ENCODE measurements around the gene CA11.
"Not testable (repeated sequence)": the region's sequence is repeated elsewhere in the genome, so short reads cannot be mapped to it uniquely, and the experiment has no call there.

Gene CA11

DNA sequence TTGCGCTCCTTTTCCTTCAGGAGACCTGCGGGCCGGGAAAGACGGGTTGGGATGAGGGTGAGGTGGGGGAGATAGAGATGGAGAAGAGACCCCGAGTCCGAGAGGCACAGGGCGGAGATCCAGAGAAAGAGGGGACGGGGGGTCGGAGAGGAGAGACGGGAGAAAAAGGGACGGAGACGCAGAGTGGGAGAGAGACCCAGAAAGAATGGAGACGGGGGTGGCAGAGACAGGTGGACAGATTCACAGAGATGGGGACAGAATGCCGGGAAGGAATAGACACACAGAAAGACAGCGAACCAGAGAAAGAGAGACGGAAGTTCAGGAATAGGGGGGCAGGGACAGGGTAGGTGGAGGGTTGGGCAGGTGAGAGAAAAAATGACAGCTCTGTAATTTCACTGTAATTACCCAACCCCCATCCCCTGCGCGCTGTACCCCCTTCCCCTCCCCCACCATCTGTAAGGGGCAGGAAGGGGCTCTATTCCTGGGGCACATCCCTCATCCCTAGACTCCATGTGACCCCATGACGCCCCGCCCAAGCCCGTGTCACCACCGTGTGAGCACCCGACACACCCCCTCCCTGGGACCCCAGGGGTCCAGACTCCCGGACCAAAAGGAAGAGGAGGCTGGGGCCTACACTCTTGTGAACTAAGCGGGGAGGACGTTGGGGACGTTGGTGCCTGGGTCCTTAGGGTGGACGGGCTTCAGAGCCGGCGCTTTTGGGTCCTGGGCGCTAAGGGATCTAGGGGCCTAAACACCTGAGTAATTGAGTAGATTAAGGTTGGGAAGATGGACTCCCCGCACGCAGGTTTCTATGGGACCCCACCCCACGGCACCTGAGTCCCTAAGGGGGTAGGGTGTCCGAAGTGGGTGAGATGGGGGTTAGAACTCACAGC, 9.8 kb downstream of the CA11 start:
- peak overlapping the region; percentile 62 for H3K4me3 ChIP-seq (ENCODE audit: low read depth, low read length)
- TF ChIP-seq, protein P1, sequence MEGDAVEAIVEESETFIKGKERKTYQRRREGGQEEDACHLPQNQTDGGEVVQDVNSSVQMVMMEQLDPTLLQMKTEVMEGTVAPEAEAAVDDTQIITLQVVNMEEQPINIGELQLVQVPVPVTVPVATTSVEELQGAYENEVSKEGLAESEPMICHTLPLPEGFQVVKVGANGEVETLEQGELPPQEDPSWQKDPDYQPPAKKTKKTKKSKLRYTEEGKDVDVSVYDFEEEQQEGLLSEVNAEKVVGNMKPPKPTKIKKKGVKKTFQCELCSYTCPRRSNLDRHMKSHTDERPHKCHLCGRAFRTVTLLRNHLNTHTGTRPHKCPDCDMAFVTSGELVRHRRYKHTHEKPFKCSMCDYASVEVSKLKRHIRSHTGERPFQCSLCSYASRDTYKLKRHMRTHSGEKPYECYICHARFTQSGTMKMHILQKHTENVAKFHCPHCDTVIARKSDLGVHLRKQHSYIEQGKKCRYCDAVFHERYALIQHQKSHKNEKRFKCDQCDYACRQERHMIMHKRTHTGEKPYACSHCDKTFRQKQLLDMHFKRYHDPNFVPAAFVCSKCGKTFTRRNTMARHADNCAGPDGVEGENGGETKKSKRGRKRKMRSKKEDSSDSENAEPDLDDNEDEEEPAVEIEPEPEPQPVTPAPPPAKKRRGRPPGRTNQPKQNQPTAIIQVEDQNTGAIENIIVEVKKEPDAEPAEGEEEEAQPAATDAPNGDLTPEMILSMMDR (IDR thresholded peaks at IDR 0.05; ENCODE audit: borderline replicate concordance, insufficient read depth, low read depth, low read length): no peak

DNA sequence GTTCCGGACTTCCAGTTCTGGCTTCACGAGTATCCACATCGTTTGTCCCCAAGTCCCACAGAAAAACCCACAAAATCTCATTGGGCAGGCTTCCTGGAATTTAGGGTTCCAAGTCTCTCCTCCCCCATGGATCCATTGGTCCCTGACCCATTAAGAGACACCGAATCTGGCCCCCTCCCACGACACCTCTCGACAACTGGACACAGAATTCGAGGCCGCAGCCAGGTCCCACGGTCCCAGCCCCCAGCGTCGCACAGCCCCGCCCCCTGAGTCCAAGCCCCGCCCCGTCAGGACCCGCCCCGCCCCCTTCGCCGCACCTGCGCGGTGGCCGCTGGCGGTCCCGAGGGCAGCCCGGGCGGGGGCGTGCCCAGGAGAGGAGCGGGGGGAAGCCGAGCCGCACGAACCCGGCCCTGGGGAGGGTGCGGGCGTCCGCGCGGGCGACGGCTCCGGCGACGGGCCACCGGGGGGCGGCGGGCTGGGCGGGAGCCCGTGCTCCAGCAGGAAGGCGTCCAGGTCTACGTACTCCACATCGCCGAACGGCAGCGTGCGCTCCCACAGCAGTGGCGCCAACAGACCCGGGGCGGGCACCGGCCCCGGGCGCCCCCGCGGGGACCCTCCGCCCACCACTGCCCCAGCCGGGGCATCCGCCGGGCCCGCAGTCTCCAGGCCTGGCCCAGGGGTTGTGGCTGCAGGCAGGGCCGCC, 10.6 kb downstream of the CA11 start:
- TF ChIP-seq, protein P1 (IDR thresholded peaks at IDR 0.05; ENCODE audit: borderline replicate concordance, insufficient read depth, low read depth, low read length): no peak
- peak overlapping the region; percentile 62 for H3K4me3 ChIP-seq (ENCODE audit: low read depth, low read length)

DNA sequence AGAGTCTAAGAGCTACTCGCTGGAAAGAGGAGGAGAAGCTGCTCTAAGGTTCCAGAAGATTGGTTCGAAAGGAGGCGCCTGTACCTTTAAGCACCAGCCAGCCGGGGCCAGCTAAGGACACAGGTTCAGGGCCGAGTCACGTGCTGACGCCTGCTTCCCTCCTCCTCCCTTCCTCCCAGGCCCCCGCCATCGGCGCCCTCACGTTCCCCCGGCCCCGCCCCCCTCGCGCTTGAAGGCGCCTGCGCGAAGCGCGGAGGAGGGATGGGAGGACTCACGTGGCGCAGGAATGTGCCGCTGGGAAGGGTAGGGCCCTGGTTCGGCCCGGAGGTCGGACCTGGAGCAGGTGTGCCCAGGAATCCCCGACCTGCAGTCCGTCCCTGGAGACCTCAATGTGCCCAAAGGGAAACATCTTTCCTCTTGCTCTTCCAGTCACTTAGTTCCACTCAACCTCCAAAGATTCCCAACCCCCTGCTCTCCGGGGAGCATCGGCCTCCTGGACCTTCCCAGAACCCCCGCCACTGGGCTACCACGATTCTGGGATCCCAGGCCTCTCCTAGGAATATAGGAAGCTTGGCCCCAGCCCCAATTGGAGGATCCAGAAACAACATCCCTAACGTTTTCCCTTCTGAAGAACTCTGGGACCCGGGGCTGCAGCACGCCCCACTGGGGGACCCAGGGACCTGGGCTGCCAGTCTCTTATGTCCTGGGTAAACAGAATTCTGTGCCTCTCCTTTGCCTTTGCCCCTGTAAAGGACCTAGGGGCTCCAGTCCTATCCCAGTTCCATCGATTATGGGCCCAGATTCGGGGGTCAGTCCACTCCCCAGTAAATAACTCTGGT, 11.3 kb downstream of the CA11 start:
- H3K4me3 ChIP-seq (ENCODE audit: low read depth, low read length): peak overlapping the region; percentile 47
- TF ChIP-seq, protein P1 (IDR thresholded peaks at IDR 0.05; ENCODE audit: borderline replicate concordance, insufficient read depth, low read depth, low read length): no peak

DNA sequence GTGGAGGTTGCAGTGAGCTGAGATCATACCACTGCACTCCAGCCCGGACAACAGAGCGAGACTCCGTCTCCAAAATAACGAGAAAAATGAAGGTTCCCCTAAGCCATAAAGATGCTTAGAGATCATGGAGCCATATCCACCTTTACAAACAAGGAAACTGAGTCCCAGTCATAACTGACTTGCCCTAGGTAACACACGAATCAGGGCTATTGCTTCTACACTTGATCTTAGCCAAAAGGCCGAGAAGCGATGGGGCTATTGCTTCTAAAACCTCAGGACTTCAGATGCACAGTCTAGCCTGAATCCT, 12.0 kb downstream of the CA11 start:
- TF ChIP-seq, protein P1 (IDR thresholded peaks at IDR 0.05; ENCODE audit: borderline replicate concordance, insufficient read depth, low read depth, low read length): no peak
- peak overlapping the region; percentile 47 for H3K4me3 ChIP-seq (ENCODE audit: low read depth, low read length)

DNA sequence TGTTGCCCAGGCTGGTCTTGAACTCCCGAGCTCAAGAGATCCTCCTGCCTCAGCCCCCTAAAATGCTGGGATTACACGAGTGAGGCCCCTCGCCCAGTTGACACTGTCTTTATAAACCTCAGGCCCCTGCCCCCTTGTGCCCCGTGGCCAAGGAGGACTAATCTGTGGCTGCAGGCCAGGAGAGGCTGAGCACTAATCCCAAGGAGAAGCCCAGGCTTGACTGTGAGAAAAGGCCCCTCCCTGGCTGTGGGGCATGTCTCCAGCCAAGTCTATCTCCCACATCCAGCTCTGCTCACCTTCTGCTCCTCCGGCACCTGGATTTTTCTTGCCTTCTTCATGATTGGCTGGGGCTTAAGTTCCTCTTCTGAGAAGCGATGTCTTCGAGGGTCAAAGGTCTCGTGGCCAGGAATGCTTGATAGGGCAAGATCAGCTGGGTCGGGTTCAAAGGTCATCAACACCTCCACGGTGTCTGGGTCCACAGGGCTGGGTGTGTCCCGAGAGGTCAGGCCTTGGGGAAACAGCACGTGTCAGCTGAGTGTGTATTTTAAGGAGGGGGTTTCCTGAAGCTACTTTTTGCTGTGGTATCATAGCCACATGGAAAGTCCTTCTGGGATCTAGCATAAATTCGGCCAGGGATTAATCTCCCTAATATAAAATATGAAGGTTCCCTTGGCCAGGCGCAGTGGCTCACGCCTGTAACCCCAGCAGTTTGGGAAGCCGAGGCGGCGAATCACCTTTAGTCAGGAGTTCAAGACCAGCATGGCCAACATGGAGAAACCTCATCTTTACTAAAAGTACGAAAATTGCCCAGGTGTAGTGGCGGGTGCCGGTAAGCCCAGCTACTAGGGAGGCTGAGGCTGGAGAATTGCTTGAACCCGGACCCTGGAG, 12.6 kb downstream of the CA11 start:
- no peak overlapping the region for H3K4me3 ChIP-seq (ENCODE audit: low read depth, low read length)
- TF ChIP-seq, protein P1 (IDR thresholded peaks at IDR 0.05; ENCODE audit: borderline replicate concordance, insufficient read depth, low read depth, low read length): no peak

DNA sequence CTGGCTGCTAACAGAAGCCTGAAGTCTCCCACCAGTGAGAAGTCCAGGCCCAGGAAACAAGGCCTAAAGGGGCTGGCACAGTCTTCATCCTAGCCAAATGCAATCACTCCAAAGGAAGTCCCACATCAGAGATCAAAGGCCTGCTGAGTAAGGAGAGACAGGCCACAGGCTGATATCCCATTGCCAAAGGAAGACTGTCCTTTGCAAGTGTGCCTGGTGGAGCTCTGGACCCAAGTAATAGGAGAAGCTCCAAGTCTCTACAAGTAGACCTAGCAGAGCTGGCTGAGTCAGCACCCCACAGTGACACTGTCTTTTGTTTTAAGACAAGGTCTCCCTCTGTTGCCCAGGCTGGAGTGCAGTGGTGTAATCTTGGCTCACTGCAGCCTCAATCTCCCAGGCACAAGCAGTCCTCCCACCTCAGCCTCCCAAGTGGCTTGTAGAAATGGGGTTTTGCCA, 13.3 kb downstream of the CA11 start:
- TF ChIP-seq, protein P1 (IDR thresholded peaks at IDR 0.05; ENCODE audit: borderline replicate concordance, insufficient read depth, low read depth, low read length): no peak
- no peak overlapping the region for H3K4me3 ChIP-seq (ENCODE audit: low read depth, low read length)

DNA sequence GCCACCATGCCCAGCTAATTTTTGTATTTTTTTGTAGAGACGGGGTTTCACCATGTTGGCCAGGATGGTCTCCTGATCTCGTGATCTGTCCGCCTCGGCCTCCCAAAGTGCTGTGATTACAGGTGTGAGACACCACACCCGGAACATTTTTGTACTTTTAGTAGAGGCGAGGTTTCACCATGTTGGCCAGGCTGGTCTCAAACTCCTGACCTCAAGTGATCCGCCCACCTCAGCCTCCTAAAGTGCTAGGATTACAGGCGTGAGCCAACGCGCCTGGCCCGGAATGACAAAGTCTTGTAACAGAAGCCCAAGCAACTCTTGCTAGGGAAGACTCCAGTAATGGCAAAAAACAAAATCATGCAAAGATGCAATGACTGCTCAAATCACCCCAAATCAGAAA, 13.7 kb downstream of the CA11 start:
- not testable (repeated sequence) for H3K4me3 ChIP-seq (ENCODE audit: low read depth, low read length)
